Mucosa of descending colon (tissue), 3 donors: Measurements from ENCODE around the gene KAT7. TPM values are rescaled to one million over a fixed set of nuclear protein-coding genes. Genes with fewer than 3 reads are reported as not detected.

Source experiments
- ATAC-seq: fragments of 200-7000 bp; cut with Tn5 transposase; one replicate; pipeline ENCODE4 v1.9.1; 2020; ENCODE audit warnings: mild to moderate bottlenecking, moderate library complexity
- DNase-seq, 3 donors: peaks; one replicate each; pipeline ENCODE4 v3.0.0-alpha.2; 2020
- H3K36me3 ChIP-seq: fragments of 200-600 bp; one replicate; pipeline ENCODE4 v1.8.0; 2021; ENCODE audit warnings: low read depth, mild to moderate bottlenecking
- H3K4me1 ChIP-seq: fragments of 200-600 bp; one replicate; pipeline ENCODE4 v1.8.0; 2021; ENCODE audit warnings: low read depth, mild to moderate bottlenecking
- H3K4me3 ChIP-seq: fragments of 200-600 bp; one replicate; pipeline ENCODE4 v1.8.0; 2021; ENCODE audit warnings: mild to moderate bottlenecking
- H3K9me3 ChIP-seq: fragments of 200-600 bp; one replicate; pipeline ENCODE4 v1.8.0; 2021; ENCODE audit warnings: mild to moderate bottlenecking
- CTCF ChIP-seq: fragments of 200-600 bp; IDR thresholded peaks from one replicate; pipeline ENCODE4 v1.8.0; 2022; ENCODE audit warnings: antibody characterized with exemption, mild to moderate bottlenecking
- intact Hi-C, 2 donors: fragments of 100-400 bp; cut with DNase I in 1 of 2; cut with micrococcal nuclease in 1 of 2; formaldehyde crosslinking; loops; one replicate each; pipeline versions ENCODE4 v1.11.0 to v1.11.1; 2022; cut with DNase I, micrococcal nuclease
- total RNA-seq, 3 donors: library from RNA; stranded (reverse); fragmentation: NEBNext Ultra II Directional in 2 of 3; extraction: Animal tissue kit (Norgen Biotek cat#: 25700) in 2 of 3; gene quantifications; one replicate each; pipeline versions ENCODE4 v1.2.1 to v1.2.4, GENCODE V29; 2021 to 2023
- donor health status: DM: no; HTN: no; CAD: no; lungs with moderate emphysema.
- donor health status: DM: no; HTN: no; CAD: no.
- donor health status: DM: no; HTN: yes; CAD: no.

The KAT7 gene
- total RNA-seq, 3 donors from 2014 or later: 43.7 to 73.4 (median 59.7) TPM

DNA sequence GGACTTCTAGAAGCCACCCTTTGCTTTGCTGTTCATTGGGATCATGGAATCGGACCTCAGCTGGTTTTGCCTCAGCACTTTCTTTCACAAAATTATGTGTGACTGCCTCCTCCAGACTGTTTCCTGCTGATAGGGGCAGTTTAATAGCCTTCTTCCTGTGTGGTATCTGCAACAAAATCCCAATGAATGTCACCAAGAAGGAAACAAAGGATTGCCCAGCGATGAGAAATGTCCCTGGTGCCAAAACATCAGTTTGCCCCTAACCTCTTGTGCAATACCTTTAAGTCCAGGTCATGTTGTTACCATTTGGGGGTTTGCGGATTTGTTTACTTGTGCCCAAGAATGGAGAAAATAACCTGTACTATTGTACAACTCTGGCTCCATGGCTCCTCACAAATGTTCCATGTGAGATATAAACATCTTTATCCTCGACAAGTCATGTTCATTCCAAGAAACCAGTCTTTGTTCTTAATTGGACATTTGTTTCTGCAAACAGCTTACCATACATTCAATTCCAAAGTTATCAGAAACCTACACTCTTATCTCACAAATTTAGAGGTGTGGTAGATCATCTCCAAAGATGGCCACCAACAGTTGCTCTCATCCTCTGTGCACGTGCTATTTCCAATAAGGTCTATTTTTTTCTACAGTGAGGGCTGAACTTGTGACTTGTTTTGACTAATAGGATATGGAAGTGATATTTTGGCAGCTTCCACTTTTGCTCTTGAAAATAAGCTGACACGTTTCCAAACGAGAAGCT is 44.5 kb downstream of the KAT7 start:
- no peak for TF ChIP-seq CTCF
- ATAC-seq: no peak
- intact Hi-C loops: no loop called here
- no peak for DNase-seq
- Histone ChIP-seq H3K36me3 (no peaks in the 10 kb centered on the region), H3K9me3 (no peaks in the 10 kb centered on the region), H3K4me3 (no peak overlapping the region), H3K4me1 (peaks cover 7% of the 10 kb centered on the region)

- Histone ChIP-seq H3K4me3 (no peak overlapping the region), H3K4me1 (peaks cover 7% of the 10 kb centered on the region), H3K9me3 (no peaks in the 10 kb centered on the region), H3K36me3 (no peaks in the 10 kb centered on the region)
- no peak for DNase-seq
- TF ChIP-seq CTCF: no peak
- no peak for ATAC-seq
- intact Hi-C loops: no loop called here
These were observed 45.8 kb downstream of the KAT7 start for GRCh38 chr17:49834118-49834743.

- intact Hi-C loops: no loop called here
- DNase-seq (no peak), ATAC-seq (no peak)
- no peak for TF ChIP-seq CTCF
- Histone ChIP-seq H3K4me1 (peaks cover 7% of the 10 kb centered on the region), H3K9me3 (no peaks in the 10 kb centered on the region), H3K36me3 (no peaks in the 10 kb centered on the region), H3K4me3 (no peak overlapping the region)
These were observed 47.0 kb downstream of the KAT7 start for GRCh38 chr17:49835472-49835871.

GRCh38 chr17:49836111-49837030 is 47.9 kb downstream of the KAT7 start:
- Histone ChIP-seq H3K36me3 (no peaks in the 10 kb centered on the region), H3K9me3 (no peaks in the 10 kb centered on the region), H3K4me1 (peaks cover 7% of the 10 kb centered on the region), H3K4me3 (no peak overlapping the region)
- no peak for TF ChIP-seq CTCF
- DNase-seq (peak in 2 of 3 donors; percentile 38 to 57), ATAC-seq (peak; percentile 83)
- intact Hi-C loops: no loop called here

- ATAC-seq: no peak
- Histone ChIP-seq H3K4me1 (peaks cover 7% of the 10 kb centered on the region), H3K4me3 (no peak overlapping the region), H3K36me3 (no peaks in the 10 kb centered on the region), H3K9me3 (no peaks in the 10 kb centered on the region)
- no peak for TF ChIP-seq CTCF
- no peak for DNase-seq
- intact Hi-C loops: no loop called here
These were observed 51.0 kb downstream of the KAT7 start for GRCh38 chr17:49839455-49839854.
